Endodermal cell (in vitro differentiated cells): ENCODE results near the gene RASAL1. TPM values are rescaled to one million over a fixed set of nuclear protein-coding genes. Genes with fewer than 3 reads are reported as not detected.
A peak's percentile ranks its signal among the peaks of the same experiment; 100 is the strongest.

Experiments used
- DNase-seq: peaks from one replicate; pipeline ENCODE4 v3.0.0-alpha.2; 2017
- H3K27ac ChIP-seq: 2 replicates; pipeline ENCODE4 v1.5.1; 2013; ENCODE audit warnings: mild to moderate bottlenecking, low read depth, low read length, moderate library complexity
- H3K27me3 ChIP-seq: 2 replicates; pipeline ENCODE4 v1.6.1; 2013; ENCODE audit warnings: mild to moderate bottlenecking, low read length, moderate library complexity; ENCODE audit not compliant: insufficient read depth, control insufficient read depth, poor library complexity, severe bottlenecking
- H3K36me3 ChIP-seq: 2 replicates; pipeline ENCODE4 v1.7.0; 2013; ENCODE audit warnings: mild to moderate bottlenecking, low read length, moderate library complexity; ENCODE audit not compliant: control insufficient read depth, insufficient read depth
- H3K4me1 ChIP-seq: one replicate; pipeline ENCODE4 v1.7.0; 2013; ENCODE audit warnings: low read length; ENCODE audit not compliant: control insufficient read depth, insufficient read depth
- H3K4me3 ChIP-seq: 2 replicates; pipeline ENCODE4 v1.5.1; 2013; ENCODE audit warnings: mild to moderate bottlenecking, low read length, moderate library complexity
- H3K9ac ChIP-seq: 2 replicates; pipeline ENCODE4 v1.6.1; 2013; ENCODE audit warnings: mild to moderate bottlenecking, low read length, moderate library complexity; ENCODE audit not compliant: poor library complexity, severe bottlenecking; ENCODE audit errors: extremely low read depth
- H3K9me3 ChIP-seq: 2 replicates; pipeline ENCODE4 v1.6.1; 2013; ENCODE audit warnings: mild to moderate bottlenecking, low read length, moderate library complexity; ENCODE audit not compliant: control insufficient read depth
- H3K27ac Mint-ChIP-seq: 2 replicates; pipeline ENCODE4 v1.8.0; 2020; ENCODE audit warnings: mixed read lengths
- H3K27me3 Mint-ChIP-seq: 2 replicates; pipeline ENCODE4 v1.8.0; 2021; ENCODE audit warnings: mild to moderate bottlenecking, mixed read lengths; ENCODE audit not compliant: insufficient read depth
- H3K36me3 Mint-ChIP-seq: 2 replicates; pipeline ENCODE4 v1.8.0; 2020; ENCODE audit warnings: low read depth, mixed read lengths
- H3K4me1 Mint-ChIP-seq: 2 replicates; pipeline ENCODE4 v1.8.0; 2020; ENCODE audit warnings: mixed read lengths
- H3K4me3 Mint-ChIP-seq: 2 replicates; pipeline ENCODE4 v1.8.0; 2020; ENCODE audit warnings: mild to moderate bottlenecking, moderate library complexity, mixed read lengths
- H3K9me3 Mint-ChIP-seq: 2 replicates; pipeline ENCODE4 v1.8.0; 2020; ENCODE audit warnings: mild to moderate bottlenecking, mixed read lengths
- CTCF ChIP-seq: fragments of 200-600 bp; sonication (generic); conservative IDR thresholded peaks from 2 replicates; pipeline ENCODE4 v1.5.0; 2021; ENCODE audit warnings: antibody characterized with exemption, mild to moderate bottlenecking
- WGBS, 2 experiments: methylation state at CpG; one replicate each; pipeline versions ENCODE4 v1.1.5 to v1.1.7; 2013; ENCODE audit warnings: missing lambda C conversion rate in 2 of 2, mixed read lengths in 1 of 2; ENCODE audit not compliant: insufficient coverage in 1 of 2, insufficient read length in 1 of 2; 5-methylcytosine and 5-hydroxymethylcytosine counted together
- total RNA-seq, 2 donors: library from RNA; stranded (reverse); fragmentation: NEBNext Ultra II Directional in 1 of 2; extraction: Animal tissue kit (Norgen Biotek cat#: 25700) in 1 of 2; gene quantifications; 2 replicates in 1 of 2; 3 replicates in 1 of 2; pipeline ENCODE4 v1.2.1, GENCODE V29; 2021

Gene RASAL1
- total RNA-seq, 2 donors from 2014 or later: 0.77 to 1.4 TPM

GRCh38 chr12:113131556-113131955, 4.0 kb downstream of the RASAL1 start:
- no peaks in the 10 kb centered on the region for H3K36me3 Mint-ChIP-seq

GRCh38 chr12:113130457-113131135, 5.0 kb downstream of the RASAL1 start:
- H3K36me3 Mint-ChIP-seq: no peaks in the 10 kb centered on the region
- H3K27me3 Mint-ChIP-seq: peaks cover 23% of the 10 kb centered on the region
- Histone ChIP-seq H3K9ac (no peak overlapping the region), H3K4me3 (no peak overlapping the region), H3K9me3 (no peaks in the 10 kb centered on the region), H3K36me3 (no peaks in the 10 kb centered on the region), H3K27ac (no peak overlapping the region), H3K27me3 (peaks cover 19% of the 10 kb centered on the region), H3K4me1 (no peaks in the 10 kb centered on the region)
- no peak overlapping the region for H3K4me3 Mint-ChIP-seq
- 60 to 92% methylated on average over 9 to 17 of the region's 18 CpGs for WGBS, 2 experiments
- no peaks in the 10 kb centered on the region for H3K9me3 Mint-ChIP-seq
- no peak overlapping the region for H3K27ac Mint-ChIP-seq
- no peaks in the 10 kb centered on the region for H3K4me1 Mint-ChIP-seq
- TF ChIP-seq CTCF: peak; percentile 72
- DNase-seq: peak; percentile 93

More at GRCh38 chr12:113131556-113131955, 4.0 kb downstream of the RASAL1 start:
- H3K27me3 ChIP-seq: peaks cover 19% of the 10 kb centered on the region
- no peaks in the 10 kb centered on the region for H3K9me3 Mint-ChIP-seq
- no peaks in the 10 kb centered on the region for H3K9me3 ChIP-seq
- no peak overlapping the region for H3K9ac ChIP-seq
- H3K4me1 ChIP-seq: no peaks in the 10 kb centered on the region
- H3K27me3 Mint-ChIP-seq: peaks cover 26% of the 10 kb centered on the region
- H3K4me1 Mint-ChIP-seq: peaks cover 4% of the 10 kb centered on the region
- H3K4me3 Mint-ChIP-seq: no peak overlapping the region
- H3K27ac Mint-ChIP-seq: no peak overlapping the region
- 89 to 100% methylated on average over 1 of the region's 1 CpG for WGBS, 2 experiments
- DNase-seq: no peak
- no peak overlapping the region for H3K27ac ChIP-seq
- H3K36me3 ChIP-seq: no peaks in the 10 kb centered on the region
- TF ChIP-seq CTCF: no peak
- H3K4me3 ChIP-seq: no peak overlapping the region

- 87 to 93% methylated on average over 3 to 17 of the region's 17 CpGs for WGBS, 2 experiments
- TF ChIP-seq CTCF: no peak
- H3K36me3 Mint-ChIP-seq: no peaks in the 10 kb centered on the region
- Histone ChIP-seq H3K9me3 (no peaks in the 10 kb centered on the region), H3K4me3 (no peak overlapping the region), H3K27ac (no peak overlapping the region), H3K27me3 (peaks cover 16% of the 10 kb centered on the region), H3K9ac (no peak overlapping the region), H3K4me1 (no peaks in the 10 kb centered on the region), H3K36me3 (no peaks in the 10 kb centered on the region)
- H3K9me3 Mint-ChIP-seq: no peaks in the 10 kb centered on the region
- H3K27me3 Mint-ChIP-seq: peaks cover 16% of the 10 kb centered on the region
- H3K4me3 Mint-ChIP-seq: no peak overlapping the region
- H3K4me1 Mint-ChIP-seq: no peaks in the 10 kb centered on the region
- no peak overlapping the region for H3K27ac Mint-ChIP-seq
- no peak for DNase-seq
Measured at GRCh38 chr12:113129664-113130456, 5.7 kb downstream of the RASAL1 start.
